Middle frontal gyrus (tissue), 1 donor: Measurements from ENCODE around the gene MSANTD1.

ENCODE experiments used
- DNase-seq: peaks from one replicate; pipeline ENCODE4 v3.0.0-alpha.2; 2015; ENCODE audit warnings: low spot score; ENCODE audit errors: extremely low spot score

MSANTD1 gene

GRCh38 chr4:3247399-3248177 is 1.4 kb upstream of the MSANTD1 start:
- no peak for DNase-seq

- no peak for DNase-seq
These were observed 830 bp upstream of the MSANTD1 start for GRCh38 chr4:3248178-3248480.

GRCh38 chr4:3249711-3250437 is 915 bp downstream of the MSANTD1 start:
- DNase-seq, result no peak

GRCh38 chr4:3250438-3250955 is 1.5 kb downstream of the MSANTD1 start:
- DNase-seq, result no peak

GRCh38 chr4:3250956-3251690 is 2.2 kb downstream of the MSANTD1 start:
- DNase-seq, result no peak

- no peak for DNase-seq
These were observed 2.9 kb downstream of the MSANTD1 start for GRCh38 chr4:3251691-3252479.

- no peak for DNase-seq
These were observed 3.5 kb downstream of the MSANTD1 start for GRCh38 chr4:3252480-3252828.

GRCh38 chr4:3252831-3253641 is 4.1 kb downstream of the MSANTD1 start:
- DNase-seq, result no peak

- no peak for DNase-seq
These were observed 4.8 kb downstream of the MSANTD1 start for GRCh38 chr4:3253808-3254207.

- DNase-seq, result no peak
These were observed 5.6 kb downstream of the MSANTD1 start for GRCh38 chr4:3254302-3255131.

GRCh38 chr4:3255611-3256186 is 6.7 kb downstream of the MSANTD1 start:
- DNase-seq, result no peak

- DNase-seq, result no peak
These were observed 7.5 kb downstream of the MSANTD1 start for GRCh38 chr4:3256230-3257102.

GRCh38 chr4:3257103-3257555 is 8.2 kb downstream of the MSANTD1 start:
- DNase-seq, result no peak

GRCh38 chr4:3257556-3258482 is 8.9 kb downstream of the MSANTD1 start:
- no peak for DNase-seq

- DNase-seq, result no peak
These were observed 12.7 kb downstream of the MSANTD1 start for GRCh38 chr4:3261411-3262207.
